H1 (cell line): Measurements from ENCODE around the gene EBF3. TPM values are rescaled to one million over a fixed set of nuclear protein-coding genes. Genes with fewer than 3 reads are reported as not detected.
A peak's percentile ranks its signal among the peaks of the same experiment; 100 is the strongest.

Experiments
- CTCF ChIA-PET: fragments of 300-600 bp; sonication (Branson Sonifier 250); formaldehyde crosslinking; loops from one replicate; lab custom pipeline; 2021; ENCODE audit not compliant: partially characterized antibody; lab: Charles Lee
- POLR2A ChIA-PET: fragments of 300-600 bp; sonication (Branson Sonifier 250); formaldehyde crosslinking; loops from one replicate; lab custom pipeline; 2021; ENCODE audit warnings: inconsistent platforms; ENCODE audit not compliant: partially characterized antibody; lab: Charles Lee
- DNase-seq, 2 experiments: peaks; one replicate each; pipeline versions ENCODE4 v3.0.0 to v3.0.0-alpha.2; 2010 to 2022; ENCODE audit warnings: low spot score in 2 of 2, low read depth in 1 of 2, mixed read lengths in 1 of 2
- FAIRE-seq: peaks from 2 replicates; lab custom pipeline; 2011; peaks lifted over from hg19 to GRCh38; lab: Jason Lieb, UNC
- H2AFZ ChIP-seq: 2 replicates; pipeline ENCODE4 v1.8.1; 2012; ENCODE audit warnings: low read length, inconsistent platforms
- H2AK5ac ChIP-seq: 2 replicates; pipeline ENCODE4 v1.6.1; 2013; ENCODE audit warnings: low read depth, low read length
- H2BK120ac ChIP-seq: replicated peaks from 2 replicates; pipeline ENCODE3; 2013; ENCODE audit warnings: low read depth, low read length, inconsistent platforms
- H2BK12ac ChIP-seq: 2 replicates; pipeline ENCODE4 v1.6.1; 2013; ENCODE audit warnings: low read depth, low read length
- H2BK15ac ChIP-seq: 2 replicates; pipeline ENCODE4 v1.6.1; 2013; ENCODE audit warnings: low read length
- H2BK20ac ChIP-seq: 2 replicates; pipeline ENCODE4 v1.6.1; 2013; ENCODE audit warnings: low read length
- H2BK5ac ChIP-seq: 2 replicates; pipeline ENCODE4 v1.6.1; 2013; ENCODE audit warnings: low read depth, low read length
- H3K14ac ChIP-seq: 2 replicates; pipeline ENCODE4 v1.6.1; 2013; ENCODE audit warnings: inconsistent platforms; ENCODE audit not compliant: insufficient read length
- H3K18ac ChIP-seq: 2 replicates; pipeline ENCODE4 v1.6.1; 2013; ENCODE audit warnings: low read length; ENCODE audit errors: extremely low read depth
- H3K23ac ChIP-seq: 2 replicates; pipeline ENCODE4 v1.6.1; 2013; ENCODE audit warnings: inconsistent platforms; ENCODE audit not compliant: insufficient read length
- H3K23me2 ChIP-seq: 2 replicates; pipeline ENCODE4 v1.6.1; 2013; ENCODE audit warnings: low read depth, low read length
- H3K27ac ChIP-seq: 2 replicates; pipeline ENCODE4 v1.6.1; 2011; ENCODE audit warnings: low read depth, low read length, inconsistent platforms
- H3K27me3 ChIP-seq, 4 experiments: replicated peaks in 1 of 4; 1 replicate in 1 of 4; 2 replicates in 3 of 4; pipeline versions ENCODE4 v1.6.1 to v1.8.1; 2011 to 2013; ENCODE audit warnings: low read length in 3 of 4, mild to moderate bottlenecking in 3 of 4, inconsistent platforms in 2 of 4, mixed read lengths in 2 of 4, moderate library complexity in 1 of 4; ENCODE audit not compliant: control insufficient read depth in 3 of 4, insufficient read depth in 3 of 4; ENCODE audit errors: extremely low read depth in 1 of 4
- H3K36me3 ChIP-seq, 4 experiments: 2 replicates each; pipeline versions ENCODE4 v1.6.1 to v1.8.1; 2011 to 2013; ENCODE audit warnings: mild to moderate bottlenecking in 4 of 4, low read length in 3 of 4, moderate library complexity in 2 of 4, control low read depth in 1 of 4, inconsistent platforms in 1 of 4; ENCODE audit not compliant: insufficient read depth in 4 of 4, control insufficient read depth in 2 of 4
- H3K4ac ChIP-seq: replicated peaks from 2 replicates; pipeline ENCODE3; 2013; ENCODE audit warnings: low read length, low read depth, mixed read lengths, inconsistent platforms; ENCODE audit not compliant: insufficient read length
- H3K4me1 ChIP-seq, 4 experiments: replicated peaks in 1 of 4; 1 replicate in 1 of 4; 2 replicates in 3 of 4; pipeline versions ENCODE4 v1.6.1 to v1.8.1; 2011 to 2013; ENCODE audit warnings: low read length in 3 of 4, inconsistent platforms in 2 of 4, mixed read lengths in 1 of 4; ENCODE audit not compliant: insufficient read depth in 4 of 4, control insufficient read depth in 3 of 4
- H3K4me2 ChIP-seq, 2 experiments: 2 replicates each; pipeline versions ENCODE4 v1.6.1 to v1.8.1; 2011 to 2013; ENCODE audit warnings: low read depth in 2 of 2, low read length in 2 of 2, control low read depth in 1 of 2, inconsistent platforms in 1 of 2, mild to moderate bottlenecking in 1 of 2; ENCODE audit not compliant: insufficient read depth in 1 of 2
- H3K4me3 ChIP-seq, 4 experiments: fragments of 200-600, 300-600 bp in 1 of 4; sonication (generic), shearing (Covaris generic), sonication (Bioruptor Twin) in 1 of 4; 2 replicates each; pipeline versions ENCODE4 v1.5.1 to v1.8.1; 2011 to 2016; ENCODE audit warnings: low read length in 4 of 4, low read depth in 3 of 4, control low read depth in 2 of 4, inconsistent platforms in 2 of 4, mild to moderate bottlenecking in 2 of 4, mixed read lengths in 1 of 4, moderate library complexity in 1 of 4; ENCODE audit not compliant: insufficient read depth in 2 of 4; ENCODE audit errors: extremely low read depth in 1 of 4
- H3K56ac ChIP-seq: replicated peaks from 2 replicates; pipeline ENCODE3; 2013; ENCODE audit warnings: low read depth, mild to moderate bottlenecking, mixed read lengths, low read length, inconsistent platforms; ENCODE audit not compliant: insufficient read length
- H3K79me1 ChIP-seq: 2 replicates; pipeline ENCODE4 v1.6.1; 2013; ENCODE audit warnings: low read depth, low read length, control low read depth
- H3K79me2 ChIP-seq, 2 experiments: 2 replicates each; pipeline versions ENCODE4 v1.6.1 to v1.8.1; 2012 to 2013; ENCODE audit warnings: low read length in 2 of 2, mild to moderate bottlenecking in 2 of 2, inconsistent platforms in 1 of 2; ENCODE audit not compliant: insufficient read depth in 2 of 2, control insufficient read depth in 1 of 2
- H3K9ac ChIP-seq, 4 experiments: replicated peaks in 1 of 4; 1 replicate in 1 of 4; 2 replicates in 3 of 4; pipeline versions ENCODE4 v1.6.1 to v1.8.1; 2011 to 2013; ENCODE audit warnings: low read depth in 3 of 4, low read length in 3 of 4, control low read depth in 2 of 4, mild to moderate bottlenecking in 2 of 4, moderate library complexity in 2 of 4, inconsistent platforms in 1 of 4; ENCODE audit errors: extremely low read depth in 1 of 4
- H3K9me3 ChIP-seq, 2 experiments: 2 replicates each; pipeline versions ENCODE4 v1.6.1 to v1.8.1; 2012 to 2013; ENCODE audit warnings: mild to moderate bottlenecking in 2 of 2, moderate library complexity in 2 of 2, control low read depth in 1 of 2, inconsistent platforms in 1 of 2, low read depth in 1 of 2, low read length in 1 of 2, mixed read lengths in 1 of 2; ENCODE audit not compliant: insufficient read depth in 2 of 2
- H4K20me1 ChIP-seq, 2 experiments: replicated peaks in 1 of 2; 2 replicates each; pipeline versions ENCODE3 to v1.8.1; 2011 to 2013; ENCODE audit warnings: inconsistent platforms in 2 of 2, low read length in 2 of 2, mild to moderate bottlenecking in 1 of 2; ENCODE audit not compliant: insufficient read depth in 2 of 2, control insufficient read depth in 1 of 2
- H4K5ac ChIP-seq: 2 replicates; pipeline ENCODE4 v1.6.1; 2013; ENCODE audit warnings: low read length, low read depth, mixed read lengths, inconsistent platforms; ENCODE audit not compliant: insufficient read length
- H4K8ac ChIP-seq: 2 replicates; pipeline ENCODE4 v1.8.0; 2013; ENCODE audit warnings: mild to moderate bottlenecking, moderate library complexity, low read length, inconsistent platforms; ENCODE audit not compliant: insufficient read depth; ENCODE audit errors: extremely low read depth
- H4K91ac ChIP-seq: replicated peaks from 2 replicates; pipeline ENCODE3; 2013; ENCODE audit warnings: low read length, mixed read lengths, inconsistent platforms; ENCODE audit not compliant: insufficient read length
- RAD21 ChIP-seq, 2 experiments: IDR thresholded peaks in 1 of 2; conservative IDR thresholded peaks in 1 of 2; 2 replicates each; pipeline ENCODE4 v1.6.1; 2011; ENCODE audit warnings: low read depth in 2 of 2, low read length in 2 of 2, improper control_type of control experiment in 1 of 2, inconsistent platforms in 1 of 2, mild to moderate bottlenecking in 1 of 2, moderate library complexity in 1 of 2
- ZNF274 ChIP-seq: IDR thresholded peaks from 2 replicates; pipeline ENCODE4 v1.7.0; 2012; ENCODE audit warnings: low read length, borderline replicate concordance; ENCODE audit errors: extremely low read depth
- WGBS, 2 experiments: shearing (Covaris generic) in 1 of 2; methylation state at CpG; one replicate each; pipeline versions ENCODE4 v1.1.6 to v1.1.7; 2013 to 2015; ENCODE audit warnings: low lambda C conversion rate in 2 of 2, mixed read lengths in 2 of 2, inconsistent platforms in 1 of 2, low coverage in 1 of 2, missing lambda C conversion rate in 1 of 2; ENCODE audit not compliant: insufficient replicate concordance in 2 of 2, insufficient coverage in 1 of 2, insufficient read length in 1 of 2; ENCODE audit errors: extremely low coverage in 1 of 2, missing lambda C conversion rate in 1 of 2; 5-methylcytosine and 5-hydroxymethylcytosine counted together
- polyA plus RNA-seq, 7 experiments: library from polyadenylated mRNA; depleted of rRNA in 3 of 7; stranded (reverse) in 5 of 7; unstranded in 2 of 7; fragments of >200 nt in 5 of 7; fragments of 200-250 nt in 2 of 7; gene quantifications; 1 replicate in 5 of 7; 2 replicates in 1 of 7; 4 replicates in 1 of 7; pipeline versions ENCODE4 v1.2.1 to v1.2.3, GENCODE V29; 2011 to 2013; ENCODE audit warnings: missing spikeins in 2 of 7, mixed read lengths in 2 of 7
- total RNA-seq: library from RNA; stranded (reverse); fragmentation: NEBNext Ultra II Directional; extraction: Animal tissue kit (Norgen Biotek cat#: 25700); gene quantifications from 2 replicates; pipeline ENCODE4 v1.2.1, GENCODE V29; 2021

Gene EBF3
- total and polyA plus RNA-seq, 2 of the 8 experiments (the other 6 are each of a cell fraction or from before 2014, with no cell fraction given) = 0.08 to 0.26 TPM

DNA sequence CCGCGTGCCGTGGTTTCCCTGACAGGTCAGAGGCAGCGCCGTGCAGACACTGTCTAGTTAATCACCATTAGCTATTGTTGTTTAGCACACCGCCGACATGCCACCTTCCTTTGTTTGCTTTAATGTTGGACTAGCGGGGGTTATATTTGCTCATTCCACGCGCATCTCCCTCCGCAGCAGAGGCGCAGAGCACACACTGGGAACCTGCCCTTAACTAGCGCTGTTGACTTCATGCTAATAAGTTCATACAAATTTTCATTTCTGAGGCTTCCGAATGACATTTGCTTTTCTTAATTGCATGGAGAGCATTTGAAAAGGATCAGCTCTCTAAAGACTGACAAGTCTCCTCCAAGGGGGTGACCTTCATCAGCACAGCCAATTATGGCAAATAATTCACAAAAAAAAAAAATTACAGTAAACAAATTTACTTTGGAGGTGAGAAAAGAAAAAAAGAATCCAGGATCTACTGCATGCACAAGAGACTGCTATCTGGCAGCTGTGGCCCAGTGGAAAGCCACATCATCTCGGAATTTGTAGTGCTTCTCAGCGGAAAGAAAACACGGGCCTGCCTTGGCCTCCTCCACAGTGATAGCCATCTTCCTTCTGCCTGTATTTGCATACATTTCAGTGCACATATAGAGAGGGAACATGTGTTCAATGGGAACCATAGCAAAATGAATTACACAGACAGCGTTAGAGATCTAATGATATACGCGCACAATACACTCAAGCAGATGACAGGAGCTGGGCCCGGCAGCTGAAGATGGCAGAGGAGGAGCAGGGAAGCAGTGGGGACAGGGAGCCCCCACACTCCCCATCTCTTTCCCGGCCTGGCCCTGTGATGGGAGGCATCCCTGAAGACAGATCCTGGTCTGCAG is 94.2 kb downstream of the EBF3 start:
- H3K9ac ChIP-seq = no peak overlapping the region
- no peaks in the 10 kb centered on the region for H3K9me3 ChIP-seq
- POLR2A ChIA-PET = no interaction called here
- no peak overlapping the region for H2BK15ac ChIP-seq
- no peak for DNase-seq
- no peak overlapping the region for H3K27ac ChIP-seq
- H4K5ac ChIP-seq = no peak overlapping the region
- H3K4me1 ChIP-seq = peaks cover 7 to 36% (median 13%) of the 10 kb centered on the region in 4 experiments
- no peaks in the 10 kb centered on the region for H3K23me2 ChIP-seq
- H3K79me1 ChIP-seq = no peaks in the 10 kb centered on the region
- no peak overlapping the region for H3K4me3 ChIP-seq
- H2AFZ ChIP-seq = no peak overlapping the region
- H4K20me1 ChIP-seq = no peaks in the 10 kb centered on the region
- no peak overlapping the region for H3K23ac ChIP-seq
- H2BK120ac ChIP-seq = no peak overlapping the region
- no peaks in the 10 kb centered on the region for H3K27me3 ChIP-seq
- no peak overlapping the region for H3K14ac ChIP-seq
- no peak overlapping the region for H2BK12ac ChIP-seq
- no peaks in the 10 kb centered on the region for H3K36me3 ChIP-seq
- no peak overlapping the region for H2BK5ac ChIP-seq
- CTCF ChIA-PET = interaction anchor here (0.6 to 9.4 kb wide), 5 partner anchors 14 to 255 kb away, joined by 4 to 123 read pairs (median 6); no protein-coding TSS in a partner anchor
- H4K8ac ChIP-seq = peak overlapping the region; percentile 6; the same call in 1 of the 2 replicates
- no peak overlapping the region for H4K91ac ChIP-seq
- TF ChIP-seq RAD21 (IDR thresholded peaks at IDR 0.05 in 1 of 2, conservative IDR thresholded peaks at IDR 0.05 in 1 of 2; ENCODE audit: low read depth in 2 of 2, low read length in 2 of 2) = no peak
- no peak for TF ChIP-seq ZNF274
- 93% methylated on average over 22 of the region's 22 CpGs; no CpG with 5 or more reads in 1 of the 2 experiments for WGBS, 2 experiments
- H3K56ac ChIP-seq = no peak overlapping the region
- H3K18ac ChIP-seq = no peak overlapping the region
- H2BK20ac ChIP-seq = no peak overlapping the region
- H2AK5ac ChIP-seq = no peak overlapping the region
- no peaks in the 10 kb centered on the region for H3K79me2 ChIP-seq
- H3K4ac ChIP-seq = peak overlapping the region; percentile 80
- no peak for FAIRE-seq
- no peak overlapping the region for H3K4me2 ChIP-seq
